Hepatocyte (in vitro differentiated cells): ENCODE data around the gene PTRHD1.

Experiments
- CTCF ChIP-seq: fragments of 200-600 bp; sonication (generic); IDR thresholded peaks from 2 replicates; pipeline ENCODE4 v1.5.1; 2016; ENCODE audit warnings: antibody characterized with exemption, mild to moderate bottlenecking; ENCODE audit not compliant: poor library complexity
- EZH2 ChIP-seq: fragments of 200-600 bp; sonication (generic); IDR thresholded peaks from 2 replicates; pipeline ENCODE4 v1.6.1; 2016; ENCODE audit warnings: antibody characterized with exemption, mild to moderate bottlenecking, borderline replicate concordance
- EZH2phosphoT487 ChIP-seq: fragments of 200-600 bp; sonication (generic); IDR thresholded peaks from one replicate; pipeline ENCODE4 v1.6.1; 2018; ENCODE audit warnings: antibody characterized with exemption, mild to moderate bottlenecking, low read depth, moderate library complexity; ENCODE audit not compliant: unreplicated experiment, severe bottlenecking

GRCh38 chr2:24814516-24814915 is 21.3 kb upstream of the PTRHD1 start:
- no peak for TF ChIP-seq CTCF
- no peak for TF ChIP-seq EZH2
- no peak for TF ChIP-seq EZH2phosphoT487
